Measurements from ENCODE around the gene SAPCD2.

GRCh38 chr9:137107982-137108381 lies 37.6 kb upstream of the SAPCD2 start:
- TF ChIP-seq ZNF610 (tag by site-specific recombination; IDR thresholded peaks at IDR 0.05; ENCODE audit: borderline replicate concordance) (no peak), ZNF561 (tag by site-specific recombination; IDR thresholded peaks at IDR 0.05; ENCODE audit: borderline replicate concordance) (no peak), RBAK (tag by site-specific recombination; IDR thresholded peaks at IDR 0.05) (no peak), ZNF785 (tag by site-specific recombination; IDR thresholded peaks at IDR 0.05) (no peak), SETDB1 (IDR thresholded peaks at IDR 0.05; ENCODE audit: insufficient read length, low read length) (no peak), ZNF37A (tag by site-specific recombination; IDR thresholded peaks at IDR 0.05) (no peak), ZNF211 (tag by site-specific recombination; IDR thresholded peaks at IDR 0.05; ENCODE audit: low read depth) (no peak)
- TF ChIP-seq, protein P1, sequence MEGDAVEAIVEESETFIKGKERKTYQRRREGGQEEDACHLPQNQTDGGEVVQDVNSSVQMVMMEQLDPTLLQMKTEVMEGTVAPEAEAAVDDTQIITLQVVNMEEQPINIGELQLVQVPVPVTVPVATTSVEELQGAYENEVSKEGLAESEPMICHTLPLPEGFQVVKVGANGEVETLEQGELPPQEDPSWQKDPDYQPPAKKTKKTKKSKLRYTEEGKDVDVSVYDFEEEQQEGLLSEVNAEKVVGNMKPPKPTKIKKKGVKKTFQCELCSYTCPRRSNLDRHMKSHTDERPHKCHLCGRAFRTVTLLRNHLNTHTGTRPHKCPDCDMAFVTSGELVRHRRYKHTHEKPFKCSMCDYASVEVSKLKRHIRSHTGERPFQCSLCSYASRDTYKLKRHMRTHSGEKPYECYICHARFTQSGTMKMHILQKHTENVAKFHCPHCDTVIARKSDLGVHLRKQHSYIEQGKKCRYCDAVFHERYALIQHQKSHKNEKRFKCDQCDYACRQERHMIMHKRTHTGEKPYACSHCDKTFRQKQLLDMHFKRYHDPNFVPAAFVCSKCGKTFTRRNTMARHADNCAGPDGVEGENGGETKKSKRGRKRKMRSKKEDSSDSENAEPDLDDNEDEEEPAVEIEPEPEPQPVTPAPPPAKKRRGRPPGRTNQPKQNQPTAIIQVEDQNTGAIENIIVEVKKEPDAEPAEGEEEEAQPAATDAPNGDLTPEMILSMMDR (tag by site-specific recombination; IDR thresholded peaks at IDR 0.05), result no peak
- TF ChIP-seq, protein P2, sequence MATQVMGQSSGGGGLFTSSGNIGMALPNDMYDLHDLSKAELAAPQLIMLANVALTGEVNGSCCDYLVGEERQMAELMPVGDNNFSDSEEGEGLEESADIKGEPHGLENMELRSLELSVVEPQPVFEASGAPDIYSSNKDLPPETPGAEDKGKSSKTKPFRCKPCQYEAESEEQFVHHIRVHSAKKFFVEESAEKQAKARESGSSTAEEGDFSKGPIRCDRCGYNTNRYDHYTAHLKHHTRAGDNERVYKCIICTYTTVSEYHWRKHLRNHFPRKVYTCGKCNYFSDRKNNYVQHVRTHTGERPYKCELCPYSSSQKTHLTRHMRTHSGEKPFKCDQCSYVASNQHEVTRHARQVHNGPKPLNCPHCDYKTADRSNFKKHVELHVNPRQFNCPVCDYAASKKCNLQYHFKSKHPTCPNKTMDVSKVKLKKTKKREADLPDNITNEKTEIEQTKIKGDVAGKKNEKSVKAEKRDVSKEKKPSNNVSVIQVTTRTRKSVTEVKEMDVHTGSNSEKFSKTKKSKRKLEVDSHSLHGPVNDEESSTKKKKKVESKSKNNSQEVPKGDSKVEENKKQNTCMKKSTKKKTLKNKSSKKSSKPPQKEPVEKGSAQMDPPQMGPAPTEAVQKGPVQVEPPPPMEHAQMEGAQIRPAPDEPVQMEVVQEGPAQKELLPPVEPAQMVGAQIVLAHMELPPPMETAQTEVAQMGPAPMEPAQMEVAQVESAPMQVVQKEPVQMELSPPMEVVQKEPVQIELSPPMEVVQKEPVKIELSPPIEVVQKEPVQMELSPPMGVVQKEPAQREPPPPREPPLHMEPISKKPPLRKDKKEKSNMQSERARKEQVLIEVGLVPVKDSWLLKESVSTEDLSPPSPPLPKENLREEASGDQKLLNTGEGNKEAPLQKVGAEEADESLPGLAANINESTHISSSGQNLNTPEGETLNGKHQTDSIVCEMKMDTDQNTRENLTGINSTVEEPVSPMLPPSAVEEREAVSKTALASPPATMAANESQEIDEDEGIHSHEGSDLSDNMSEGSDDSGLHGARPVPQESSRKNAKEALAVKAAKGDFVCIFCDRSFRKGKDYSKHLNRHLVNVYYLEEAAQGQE (tag by site-specific recombination; IDR thresholded peaks at IDR 0.05), result no peak
